GM18502 (cell line): ENCODE data around the gene MLH3.
"Not testable (repeated sequence)": the region's sequence is repeated elsewhere in the genome, so short reads cannot be mapped to it uniquely, and the experiment has no call there.

ENCODE experiments used
- ATAC-seq: cut with Tn5 transposase; IDR thresholded peaks from one replicate; pipeline ENCODE4 v1.9.1; 2021; ENCODE audit warnings: mild to moderate bottlenecking; ENCODE audit not compliant: unreplicated experiment, poor library complexity

MLH3 gene

GRCh38 chr14:75040507-75040906 lies 10.8 kb downstream of the MLH3 start:
- no peak for ATAC-seq

- ATAC-seq, result no peak
These were observed 18.3 kb downstream of the MLH3 start for GRCh38 chr14:75032939-75033338.

GRCh38 chr14:75030147-75030546 lies 21.1 kb downstream of the MLH3 start:
- ATAC-seq, result no peak

- ATAC-seq, result no peak
These were observed 25.4 kb downstream of the MLH3 start for GRCh38 chr14:75025876-75026275.

GRCh38 chr14:75025082-75025481 lies 26.2 kb downstream of the MLH3 start:
- ATAC-seq, result no peak

GRCh38 chr14:75023108-75023507 lies 28.2 kb downstream of the MLH3 start:
- ATAC-seq, result no peak

- ATAC-seq, result no peak
These were observed 28.6 kb downstream of the MLH3 start for GRCh38 chr14:75022655-75023054.

- ATAC-seq, result no peak
These were observed 32.6 kb downstream of the MLH3 start for GRCh38 chr14:75018694-75019093.

- no peak for ATAC-seq
These were observed 34.5 kb downstream of the MLH3 start for GRCh38 chr14:75016815-75017214.

GRCh38 chr14:75015496-75015895 lies 35.8 kb downstream of the MLH3 start:
- no peak for ATAC-seq

- no peak for ATAC-seq
These were observed 38.0 kb downstream of the MLH3 start for GRCh38 chr14:75013290-75013689.

GRCh38 chr14:75011356-75011994 lies 39.8 kb downstream of the MLH3 start:
- no peak for ATAC-seq

GRCh38 chr14:75010472-75011093 lies 40.7 kb downstream of the MLH3 start:
- ATAC-seq, result no peak

- ATAC-seq, result no peak
These were observed 42.1 kb downstream of the MLH3 start for GRCh38 chr14:75009176-75009575.

GRCh38 chr14:75005357-75005756 lies 45.9 kb downstream of the MLH3 start:
- ATAC-seq, result no peak

- ATAC-seq, result peak; percentile 3
These were observed 47.8 kb downstream of the MLH3 start for GRCh38 chr14:75003250-75004027.

- ATAC-seq, result peak; percentile 97
These were observed 48.6 kb downstream of the MLH3 start, which contains the start of gene EIF2B2 for GRCh38 chr14:75002392-75003249. TSS of gene EIF2B2 (plus strand) at chr14:75002921. CDS start at chr14:75002991, 70 bp downstream.

GRCh38 chr14:75001899-75002298 lies 49.4 kb downstream of the MLH3 start:
- no peak for ATAC-seq

GRCh38 chr14:75001261-75001660 lies 50.0 kb downstream of the MLH3 start:
- no peak for ATAC-seq

GRCh38 chr14:74995781-74996180 lies 55.5 kb downstream of the MLH3 start:
- ATAC-seq, result not testable (repeated sequence)
